NCI-H2081 (cell line): ENCODE measurements around the gene CLCA1.

Source experiments
- DNase-seq, 2 experiments: peaks; one replicate each; lab custom pipeline; 2025; lab: John Stamatoyannopoulos, UW

The CLCA1 gene

GRCh38 chr1:86503406-86504136, 34.8 kb downstream of the CLCA1 start:
- no peak for DNase-seq

- DNase-seq: no peak
Measured at GRCh38 chr1:86504137-86504479, 35.4 kb downstream of the CLCA1 start.

GRCh38 chr1:86504895-86505563, 36.3 kb downstream of the CLCA1 start:
- DNase-seq: no peak

GRCh38 chr1:86505564-86505902, 36.8 kb downstream of the CLCA1 start:
- DNase-seq: no peak

- no peak for DNase-seq
Measured at GRCh38 chr1:86507935-86508582, 39.3 kb downstream of the CLCA1 start.

- DNase-seq: no peak
Measured at GRCh38 chr1:86508583-86508969, 39.8 kb downstream of the CLCA1 start.

GRCh38 chr1:86515597-86515996, 46.9 kb downstream of the CLCA1 start:
- peak in 1 of 2 experiments; percentile 4 for DNase-seq

GRCh38 chr1:86516335-86516734, 47.6 kb downstream of the CLCA1 start:
- DNase-seq: no peak

GRCh38 chr1:86517336-86517735, 48.6 kb downstream of the CLCA1 start:
- no peak for DNase-seq

- no peak for DNase-seq
Measured at GRCh38 chr1:86520789-86521521, 52.2 kb downstream of the CLCA1 start.

GRCh38 chr1:86521522-86521891, 52.8 kb downstream of the CLCA1 start:
- no peak for DNase-seq

GRCh38 chr1:86522240-86522639, 53.5 kb downstream of the CLCA1 start:
- DNase-seq: no peak

- DNase-seq: no peak
Measured at GRCh38 chr1:86523670-86524354, 55.1 kb downstream of the CLCA1 start.

- DNase-seq: no peak
Measured at GRCh38 chr1:86527306-86527705, 58.6 kb downstream of the CLCA1 start.

- DNase-seq: no peak
Measured at GRCh38 chr1:86530211-86530845, 61.6 kb downstream of the CLCA1 start.

- DNase-seq: no peak
Measured at GRCh38 chr1:86537928-86538695, 69.4 kb downstream of the CLCA1 start.

- no peak for DNase-seq
Measured at GRCh38 chr1:86538775-86539174, 70.0 kb downstream of the CLCA1 start.

- no peak for DNase-seq
Measured at GRCh38 chr1:86541859-86542258, 73.1 kb downstream of the CLCA1 start.

GRCh38 chr1:86542631-86543030, 73.9 kb downstream of the CLCA1 start:
- no peak for DNase-seq

- DNase-seq: peak in 1 of 2 experiments; percentile 71
Measured at GRCh38 chr1:86546787-86547221, 78.1 kb downstream of the CLCA1 start, which contains the start of gene CLCA4. TSS of gene CLCA4 (plus strand) at chr1:86547078. CDS start at chr1:86547120, 42 bp downstream.

- no peak for DNase-seq
Measured at GRCh38 chr1:86548839-86549238, 80.1 kb downstream of the CLCA1 start.
